WTC11 (cell line): ENCODE measurements around the gene UCKL1. TPM values are rescaled to one million over a fixed set of nuclear protein-coding genes. Genes with fewer than 3 reads are reported as not detected.
A peak's percentile ranks its signal among the peaks of the same experiment; 100 is the strongest.

ENCODE experiments used
- ATAC-seq: fragments of 200-7000 bp; cut with Tn5 transposase; 2 replicates; pipeline ENCODE4 v1.10.0; 2021; ENCODE audit warnings: mild to moderate bottlenecking, moderate library complexity
- CTCF ChIA-PET: fragments of 300-600 bp; sonication (Branson Sonifier 250); formaldehyde crosslinking; loops from one replicate; lab custom pipeline; 2021; ENCODE audit warnings: antibody characterized with exemption; lab: Charles Lee
- POLR2A ChIA-PET: fragments of 350-600 bp; sonication (Branson Sonifier 250); formaldehyde crosslinking; loops from one replicate; lab custom pipeline; 2021; ENCODE audit warnings: antibody characterized with exemption; lab: Charles Lee
- DNase-seq: peaks from one replicate; pipeline ENCODE4 v3.0.0; 2021; ENCODE audit warnings: low spot score
- H3K27ac Mint-ChIP-seq: 2 replicates; pipeline ENCODE4 v1.8.0; 2021; ENCODE audit warnings: mixed read lengths
- H3K27me3 Mint-ChIP-seq: 2 replicates; pipeline ENCODE4 v1.8.0; 2021; ENCODE audit warnings: low read depth, mild to moderate bottlenecking, moderate library complexity, mixed read lengths
- H3K36me3 Mint-ChIP-seq: 2 replicates; pipeline ENCODE4 v1.8.0; 2021; ENCODE audit warnings: mixed read lengths
- H3K4me1 Mint-ChIP-seq: 2 replicates; pipeline ENCODE4 v1.8.0; 2022; ENCODE audit warnings: mixed read lengths
- H3K4me3 Mint-ChIP-seq: 2 replicates; pipeline ENCODE4 v1.8.0; 2021; ENCODE audit warnings: mild to moderate bottlenecking, moderate library complexity, mixed read lengths
- H3K9me3 Mint-ChIP-seq: 2 replicates; pipeline ENCODE4 v1.8.0; 2021; ENCODE audit warnings: mixed read lengths
- CBFB ChIP-seq: sonication (generic); formaldehyde crosslinking; IDR thresholded peaks from 2 replicates; pipeline ENCODE4 v1.8.1; 2022; ENCODE audit warnings: mild to moderate bottlenecking, low read depth, missing genetic modification reagents
- CREB1 ChIP-seq: sonication (generic); formaldehyde crosslinking; IDR thresholded peaks from 2 replicates; pipeline ENCODE4 v1.8.0; 2023; ENCODE audit warnings: mild to moderate bottlenecking, missing genetic modification reagents
- ETV6 ChIP-seq: sonication (generic); formaldehyde crosslinking; IDR thresholded peaks from 2 replicates; pipeline ENCODE4 v1.8.1; 2022; ENCODE audit warnings: mild to moderate bottlenecking, missing genetic modification reagents
- FOXK1 ChIP-seq: sonication (generic); formaldehyde crosslinking; IDR thresholded peaks from 2 replicates; pipeline ENCODE4 v1.8.0; 2022; ENCODE audit warnings: mild to moderate bottlenecking, moderate library complexity, missing genetic modification reagents
- GABPB1 ChIP-seq: sonication (generic); formaldehyde crosslinking; IDR thresholded peaks from 2 replicates; pipeline ENCODE4 v1.8.1; 2023; ENCODE audit warnings: mild to moderate bottlenecking, missing genetic modification reagents
- GRHL2 ChIP-seq: fragments of 250-450 bp; sonication (Bioruptor Pico); IDR thresholded peaks from 2 replicates; pipeline ENCODE4 v1.8.0; 2022; ENCODE audit warnings: mild to moderate bottlenecking, moderate library complexity; ENCODE audit not compliant: insufficient replicate concordance, severe bottlenecking
- MYBL2 ChIP-seq: sonication (generic); formaldehyde crosslinking; IDR thresholded peaks from 2 replicates; pipeline ENCODE4 v1.8.1; 2023; ENCODE audit warnings: mild to moderate bottlenecking, moderate library complexity, missing genetic modification reagents
- NFATC4 ChIP-seq: fragments of 250-450 bp; sonication (Bioruptor Pico); IDR thresholded peaks from 2 replicates; pipeline ENCODE4 v1.9.0; 2021; ENCODE audit warnings: mild to moderate bottlenecking
- OVOL2 ChIP-seq: fragments of 250-450 bp; sonication (Bioruptor Pico); IDR thresholded peaks from 2 replicates; pipeline ENCODE4 v1.9.0; 2021; ENCODE audit warnings: mild to moderate bottlenecking, borderline replicate concordance
- TCF7 ChIP-seq: sonication (generic); formaldehyde crosslinking; IDR thresholded peaks from 2 replicates; pipeline ENCODE4 v1.8.0; 2022; ENCODE audit warnings: mild to moderate bottlenecking, low read depth, missing genetic modification reagents, moderate library complexity
- TP53 ChIP-seq: sonication (generic); formaldehyde crosslinking; IDR thresholded peaks from 2 replicates; pipeline ENCODE4 v1.8.1; 2023; ENCODE audit warnings: mild to moderate bottlenecking, missing genetic modification reagents
- ZBTB21 ChIP-seq: sonication (generic); formaldehyde crosslinking; IDR thresholded peaks from 2 replicates; pipeline ENCODE4 v1.8.1; 2023; ENCODE audit warnings: mild to moderate bottlenecking, missing genetic modification reagents, borderline replicate concordance
- ZNF121 ChIP-seq: sonication (generic); formaldehyde crosslinking; IDR thresholded peaks from 2 replicates; pipeline ENCODE4 v1.8.0; 2023; ENCODE audit warnings: missing genetic modification reagents
- ZNF219 ChIP-seq: sonication (generic); formaldehyde crosslinking; IDR thresholded peaks from 2 replicates; pipeline ENCODE4 v1.8.0; 2023; ENCODE audit warnings: missing genetic modification reagents, mild to moderate bottlenecking, borderline replicate concordance
- ZNF396 ChIP-seq: fragments of 250-450 bp; sonication (Bioruptor Pico); IDR thresholded peaks from 2 replicates; pipeline ENCODE4 v1.8.0; 2021; ENCODE audit warnings: mild to moderate bottlenecking, moderate library complexity, borderline replicate concordance
- ZNF423 ChIP-seq: fragments of 250-450 bp; sonication (Bioruptor Pico); IDR thresholded peaks from 2 replicates; pipeline ENCODE4 v2.1.2; 2022; ENCODE audit warnings: mild to moderate bottlenecking, moderate library complexity
- ZNF671 ChIP-seq: fragments of 250-450 bp; sonication (Bioruptor Pico); IDR thresholded peaks from 2 replicates; pipeline ENCODE4 v1.8.0; 2021; ENCODE audit warnings: mild to moderate bottlenecking
- total RNA-seq: library from RNA; stranded (reverse); gene quantifications from 3 replicates; pipeline ENCODE4 v1.2.3, GENCODE V29; 2021
- TF ChIP-seq, protein P1 (sequence below): sonication (generic); formaldehyde crosslinking; IDR thresholded peaks from 2 replicates; pipeline ENCODE4 v1.8.1; 2023; ENCODE audit warnings: mild to moderate bottlenecking, missing genetic modification reagents, moderate library complexity
- TF ChIP-seq, protein P2 (sequence below): sonication (generic); formaldehyde crosslinking; IDR thresholded peaks from 2 replicates; pipeline ENCODE4 v1.8.1; 2023; ENCODE audit warnings: mild to moderate bottlenecking, missing genetic modification reagents
- TF ChIP-seq, protein P3 (sequence below): sonication (generic); formaldehyde crosslinking; IDR thresholded peaks from 2 replicates; pipeline ENCODE4 v1.8.0; 2022; ENCODE audit warnings: missing genetic modification reagents
- TF ChIP-seq, protein P4 (sequence below): sonication (generic); formaldehyde crosslinking; IDR thresholded peaks from 2 replicates; pipeline ENCODE4 v1.8.1; 2023; ENCODE audit warnings: mild to moderate bottlenecking, missing genetic modification reagents, moderate library complexity
- TF ChIP-seq, protein P5 (sequence below): sonication (generic); formaldehyde crosslinking; IDR thresholded peaks from 2 replicates; pipeline ENCODE4 v1.8.1; 2023; ENCODE audit warnings: mild to moderate bottlenecking, missing genetic modification reagents
- TF ChIP-seq, protein P6 (sequence below): sonication (generic); formaldehyde crosslinking; IDR thresholded peaks from 2 replicates; pipeline ENCODE4 v1.8.0; 2022; ENCODE audit warnings: mild to moderate bottlenecking, missing genetic modification reagents
- TF ChIP-seq, protein P7 (sequence below): fragments of 250-450 bp; sonication (Bioruptor Pico); conservative IDR thresholded peaks from 2 replicates; pipeline ENCODE4 v1.9.0; 2021; ENCODE audit warnings: mild to moderate bottlenecking
- TF ChIP-seq, protein P8 (sequence below): fragments of 250-450 bp; sonication (Bioruptor Pico); IDR thresholded peaks from 2 replicates; pipeline ENCODE4 v1.9.0; 2021; ENCODE audit warnings: mild to moderate bottlenecking

The UCKL1 gene
- total RNA-seq, 1 experiment from 2014 or later: 51.2 TPM

DNA sequence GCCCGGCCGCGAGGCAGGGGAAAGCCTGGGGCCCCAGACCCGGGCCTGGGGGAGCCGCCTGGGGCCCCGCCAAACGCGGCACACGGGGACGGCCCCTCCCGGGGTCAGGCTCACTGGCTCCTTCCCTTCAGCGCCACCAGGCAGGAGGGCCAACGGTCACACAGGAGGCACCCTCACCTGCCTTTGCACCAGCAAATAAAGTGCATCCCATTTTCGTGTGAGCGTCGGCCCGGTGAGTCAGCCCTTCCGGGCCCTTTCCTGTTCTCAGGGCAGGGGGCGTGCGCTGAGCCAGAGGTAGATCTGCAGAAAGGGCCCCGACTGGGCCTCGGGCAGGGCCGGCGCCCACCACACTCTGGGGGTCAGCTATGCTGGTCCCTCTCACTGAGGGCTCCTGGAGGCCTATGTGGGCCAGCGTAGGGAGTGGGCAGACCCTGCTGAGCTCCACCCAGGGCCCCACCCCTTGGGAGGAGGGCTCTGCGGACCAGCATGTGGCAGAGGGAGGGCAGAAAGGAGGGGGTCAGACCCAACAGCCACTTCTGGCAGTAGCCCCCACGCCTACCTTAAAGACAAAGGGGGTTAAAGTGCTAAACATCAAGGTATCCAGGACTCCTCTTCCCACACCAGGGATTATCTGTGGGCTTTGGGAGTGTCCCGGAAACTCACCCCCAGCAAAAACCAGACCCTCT, 931 bp upstream of the UCKL1 start:
- DNase-seq: peak; percentile 78
- Mint-ChIP-seq H3K27me3 (no peaks in the 10 kb centered on the region), H3K27ac (no peak overlapping the region; the same call in 1 of the 2 replicates), H3K36me3 (peaks cover 9% of the 10 kb centered on the region), H3K9me3 (no peaks in the 10 kb centered on the region), H3K4me1 (peaks cover 20% of the 10 kb centered on the region), H3K4me3 (peak overlapping the region; percentile 76)
- ATAC-seq: peak; percentile 71
- CTCF ChIA-PET: interaction anchor here (0.8 to 5.0 kb wide), 7 partner anchors 15 to 182 kb away, joined by 4 to 54 read pairs (median 6); partner anchors contain the start of genes LKAAEAR1, PRPF6 and SAMD10
- POLR2A ChIA-PET: interaction anchor here (0.6 to 1.5 kb wide), 6 partner anchors 15 to 1340 kb away, joined by 3 to 4 read pairs (median 3); partner anchors contain the start of genes SAMD10 and TPD52L2
- TF ChIP-seq, protein P1, sequence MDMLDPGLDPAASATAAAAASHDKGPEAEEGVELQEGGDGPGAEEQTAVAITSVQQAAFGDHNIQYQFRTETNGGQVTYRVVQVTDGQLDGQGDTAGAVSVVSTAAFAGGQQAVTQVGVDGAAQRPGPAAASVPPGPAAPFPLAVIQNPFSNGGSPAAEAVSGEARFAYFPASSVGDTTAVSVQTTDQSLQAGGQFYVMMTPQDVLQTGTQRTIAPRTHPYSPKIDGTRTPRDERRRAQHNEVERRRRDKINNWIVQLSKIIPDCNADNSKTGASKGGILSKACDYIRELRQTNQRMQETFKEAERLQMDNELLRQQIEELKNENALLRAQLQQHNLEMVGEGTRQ (CRISPR knock-in tag): no peak
- TF ChIP-seq MYBL2 (CRISPR knock-in tag): no peak
- TF ChIP-seq TP53 (CRISPR knock-in tag): no peak
- TF ChIP-seq NFATC4 (CRISPR knock-in tag): no peak
- TF ChIP-seq, protein P2, sequence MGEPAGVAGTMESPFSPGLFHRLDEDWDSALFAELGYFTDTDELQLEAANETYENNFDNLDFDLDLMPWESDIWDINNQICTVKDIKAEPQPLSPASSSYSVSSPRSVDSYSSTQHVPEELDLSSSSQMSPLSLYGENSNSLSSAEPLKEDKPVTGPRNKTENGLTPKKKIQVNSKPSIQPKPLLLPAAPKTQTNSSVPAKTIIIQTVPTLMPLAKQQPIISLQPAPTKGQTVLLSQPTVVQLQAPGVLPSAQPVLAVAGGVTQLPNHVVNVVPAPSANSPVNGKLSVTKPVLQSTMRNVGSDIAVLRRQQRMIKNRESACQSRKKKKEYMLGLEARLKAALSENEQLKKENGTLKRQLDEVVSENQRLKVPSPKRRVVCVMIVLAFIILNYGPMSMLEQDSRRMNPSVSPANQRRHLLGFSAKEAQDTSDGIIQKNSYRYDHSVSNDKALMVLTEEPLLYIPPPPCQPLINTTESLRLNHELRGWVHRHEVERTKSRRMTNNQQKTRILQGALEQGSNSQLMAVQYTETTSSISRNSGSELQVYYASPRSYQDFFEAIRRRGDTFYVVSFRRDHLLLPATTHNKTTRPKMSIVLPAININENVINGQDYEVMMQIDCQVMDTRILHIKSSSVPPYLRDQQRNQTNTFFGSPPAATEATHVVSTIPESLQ (CRISPR knock-in tag): no peak
- peak; percentile 60 for TF ChIP-seq ZNF423 (CRISPR knock-in tag)
- no peak for TF ChIP-seq GRHL2
- TF ChIP-seq, protein P3, sequence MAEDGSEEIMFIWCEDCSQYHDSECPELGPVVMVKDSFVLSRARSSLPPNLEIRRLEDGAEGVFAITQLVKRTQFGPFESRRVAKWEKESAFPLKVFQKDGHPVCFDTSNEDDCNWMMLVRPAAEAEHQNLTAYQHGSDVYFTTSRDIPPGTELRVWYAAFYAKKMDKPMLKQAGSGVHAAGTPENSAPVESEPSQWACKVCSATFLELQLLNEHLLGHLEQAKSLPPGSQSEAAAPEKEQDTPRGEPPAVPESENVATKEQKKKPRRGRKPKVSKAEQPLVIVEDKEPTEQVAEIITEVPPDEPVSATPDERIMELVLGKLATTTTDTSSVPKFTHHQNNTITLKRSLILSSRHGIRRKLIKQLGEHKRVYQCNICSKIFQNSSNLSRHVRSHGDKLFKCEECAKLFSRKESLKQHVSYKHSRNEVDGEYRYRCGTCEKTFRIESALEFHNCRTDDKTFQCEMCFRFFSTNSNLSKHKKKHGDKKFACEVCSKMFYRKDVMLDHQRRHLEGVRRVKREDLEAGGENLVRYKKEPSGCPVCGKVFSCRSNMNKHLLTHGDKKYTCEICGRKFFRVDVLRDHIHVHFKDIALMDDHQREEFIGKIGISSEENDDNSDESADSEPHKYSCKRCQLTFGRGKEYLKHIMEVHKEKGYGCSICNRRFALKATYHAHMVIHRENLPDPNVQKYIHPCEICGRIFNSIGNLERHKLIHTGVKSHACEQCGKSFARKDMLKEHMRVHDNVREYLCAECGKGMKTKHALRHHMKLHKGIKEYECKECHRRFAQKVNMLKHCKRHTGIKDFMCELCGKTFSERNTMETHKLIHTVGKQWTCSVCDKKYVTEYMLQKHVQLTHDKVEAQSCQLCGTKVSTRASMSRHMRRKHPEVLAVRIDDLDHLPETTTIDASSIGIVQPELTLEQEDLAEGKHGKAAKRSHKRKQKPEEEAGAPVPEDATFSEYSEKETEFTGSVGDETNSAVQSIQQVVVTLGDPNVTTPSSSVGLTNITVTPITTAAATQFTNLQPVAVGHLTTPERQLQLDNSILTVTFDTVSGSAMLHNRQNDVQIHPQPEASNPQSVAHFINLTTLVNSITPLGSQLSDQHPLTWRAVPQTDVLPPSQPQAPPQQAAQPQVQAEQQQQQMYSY (CRISPR knock-in tag): no peak
- TF ChIP-seq, protein P4, sequence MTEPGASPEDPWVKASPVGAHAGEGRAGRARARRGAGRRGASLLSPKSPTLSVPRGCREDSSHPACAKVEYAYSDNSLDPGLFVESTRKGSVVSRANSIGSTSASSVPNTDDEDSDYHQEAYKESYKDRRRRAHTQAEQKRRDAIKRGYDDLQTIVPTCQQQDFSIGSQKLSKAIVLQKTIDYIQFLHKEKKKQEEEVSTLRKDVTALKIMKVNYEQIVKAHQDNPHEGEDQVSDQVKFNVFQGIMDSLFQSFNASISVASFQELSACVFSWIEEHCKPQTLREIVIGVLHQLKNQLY: no peak
- no peak for TF ChIP-seq ZNF671 (CRISPR knock-in tag)
- TF ChIP-seq ZBTB21 (CRISPR knock-in tag): 0 out of 2 replicates have a peak, but pooled peaks have one; percentile 61
- peak; percentile 36; the same call in 1 of the 2 replicates for TF ChIP-seq ETV6
- no peak for TF ChIP-seq ZNF396
- TF ChIP-seq, protein P5, sequence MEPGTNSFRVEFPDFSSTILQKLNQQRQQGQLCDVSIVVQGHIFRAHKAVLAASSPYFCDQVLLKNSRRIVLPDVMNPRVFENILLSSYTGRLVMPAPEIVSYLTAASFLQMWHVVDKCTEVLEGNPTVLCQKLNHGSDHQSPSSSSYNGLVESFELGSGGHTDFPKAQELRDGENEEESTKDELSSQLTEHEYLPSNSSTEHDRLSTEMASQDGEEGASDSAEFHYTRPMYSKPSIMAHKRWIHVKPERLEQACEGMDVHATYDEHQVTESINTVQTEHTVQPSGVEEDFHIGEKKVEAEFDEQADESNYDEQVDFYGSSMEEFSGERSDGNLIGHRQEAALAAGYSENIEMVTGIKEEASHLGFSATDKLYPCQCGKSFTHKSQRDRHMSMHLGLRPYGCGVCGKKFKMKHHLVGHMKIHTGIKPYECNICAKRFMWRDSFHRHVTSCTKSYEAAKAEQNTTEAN: peak; percentile 36; the same call in 1 of the 2 replicates
- no peak for TF ChIP-seq OVOL2
- TF ChIP-seq, protein P6, sequence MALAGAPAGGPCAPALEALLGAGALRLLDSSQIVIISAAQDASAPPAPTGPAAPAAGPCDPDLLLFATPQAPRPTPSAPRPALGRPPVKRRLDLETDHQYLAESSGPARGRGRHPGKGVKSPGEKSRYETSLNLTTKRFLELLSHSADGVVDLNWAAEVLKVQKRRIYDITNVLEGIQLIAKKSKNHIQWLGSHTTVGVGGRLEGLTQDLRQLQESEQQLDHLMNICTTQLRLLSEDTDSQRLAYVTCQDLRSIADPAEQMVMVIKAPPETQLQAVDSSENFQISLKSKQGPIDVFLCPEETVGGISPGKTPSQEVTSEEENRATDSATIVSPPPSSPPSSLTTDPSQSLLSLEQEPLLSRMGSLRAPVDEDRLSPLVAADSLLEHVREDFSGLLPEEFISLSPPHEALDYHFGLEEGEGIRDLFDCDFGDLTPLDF (CRISPR knock-in tag): no peak
- TF ChIP-seq CREB1 (CRISPR knock-in tag): no peak
- TF ChIP-seq FOXK1 (CRISPR knock-in tag): peak; percentile 58; the same call in 1 of the 2 replicates
- no peak for TF ChIP-seq CBFB (CRISPR knock-in tag)
- TF ChIP-seq, protein P7, sequence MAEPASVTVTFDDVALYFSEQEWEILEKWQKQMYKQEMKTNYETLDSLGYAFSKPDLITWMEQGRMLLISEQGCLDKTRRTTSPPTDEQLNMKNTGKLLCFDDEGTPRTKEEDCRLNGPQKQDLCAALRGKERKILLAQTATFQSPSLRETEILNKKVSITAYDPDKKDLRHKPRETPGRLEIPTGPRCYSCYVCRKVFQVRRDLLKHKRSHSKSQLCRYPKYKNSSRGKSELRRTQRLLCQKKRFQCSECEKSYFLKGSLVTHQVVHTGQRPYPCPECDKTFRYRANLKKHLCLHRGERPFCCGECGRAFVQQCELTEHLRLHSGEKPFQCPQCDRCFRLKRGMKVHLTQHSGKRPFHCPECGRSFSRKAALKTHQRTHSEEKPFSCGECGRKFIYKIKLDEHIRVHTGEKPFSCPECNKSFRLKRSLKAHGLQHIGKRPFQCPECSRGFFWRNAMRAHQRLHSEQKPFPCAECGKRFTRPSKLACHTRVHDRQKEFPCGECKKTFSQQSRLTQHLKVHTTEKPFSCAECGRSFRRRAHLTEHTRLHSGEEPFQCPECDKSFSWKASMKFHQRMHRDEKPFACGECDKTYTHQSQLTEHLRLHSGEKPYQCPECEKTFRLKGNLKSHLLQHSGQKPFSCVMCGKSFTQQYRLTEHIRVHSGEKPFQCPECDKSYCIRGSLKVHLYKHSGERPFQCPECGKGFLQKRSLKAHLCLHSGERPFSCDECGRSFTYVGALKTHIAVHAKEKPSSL: no peak
- TF ChIP-seq ZNF219: no peak
- no peak for TF ChIP-seq TCF7
- peak; percentile 64 for TF ChIP-seq GABPB1 (CRISPR knock-in tag)
- TF ChIP-seq ZNF121: 0 out of 2 replicates have a peak, but pooled peaks have one; percentile 22
- TF ChIP-seq, protein P8, sequence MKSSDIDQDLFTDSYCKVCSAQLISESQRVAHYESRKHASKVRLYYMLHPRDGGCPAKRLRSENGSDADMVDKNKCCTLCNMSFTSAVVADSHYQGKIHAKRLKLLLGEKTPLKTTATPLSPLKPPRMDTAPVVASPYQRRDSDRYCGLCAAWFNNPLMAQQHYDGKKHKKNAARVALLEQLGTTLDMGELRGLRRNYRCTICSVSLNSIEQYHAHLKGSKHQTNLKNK (CRISPR knock-in tag): no peak
